CD4-positive, alpha-beta T cell treated with Interleukin-21 for 1 hour (primary cell): ENCODE results near the gene PCDHGA11.
"Not testable (repeated sequence)": the region's sequence is repeated elsewhere in the genome, so short reads cannot be mapped to it uniquely, and the experiment has no call there.

Experiments used
- DNase-seq: peaks from one replicate; pipeline ENCODE4 v3.0.0-alpha.2; 2020

The PCDHGA11 gene

GRCh38 chr5:141399555-141400258, 21.1 kb upstream of the PCDHGA11 start:
- no peak for DNase-seq

- DNase-seq: no peak
Observed at GRCh38 chr5:141402553-141403243, 18.2 kb upstream of the PCDHGA11 start, which contains the start of gene PCDHGA9. Gene PCDHGA9 (plus strand): TSS chr5:141402778. CDS start chr5:141402953, 175 bp downstream.

GRCh38 chr5:141403387-141403786, 17.5 kb upstream of the PCDHGA11 start:
- DNase-seq: no peak

DNA sequence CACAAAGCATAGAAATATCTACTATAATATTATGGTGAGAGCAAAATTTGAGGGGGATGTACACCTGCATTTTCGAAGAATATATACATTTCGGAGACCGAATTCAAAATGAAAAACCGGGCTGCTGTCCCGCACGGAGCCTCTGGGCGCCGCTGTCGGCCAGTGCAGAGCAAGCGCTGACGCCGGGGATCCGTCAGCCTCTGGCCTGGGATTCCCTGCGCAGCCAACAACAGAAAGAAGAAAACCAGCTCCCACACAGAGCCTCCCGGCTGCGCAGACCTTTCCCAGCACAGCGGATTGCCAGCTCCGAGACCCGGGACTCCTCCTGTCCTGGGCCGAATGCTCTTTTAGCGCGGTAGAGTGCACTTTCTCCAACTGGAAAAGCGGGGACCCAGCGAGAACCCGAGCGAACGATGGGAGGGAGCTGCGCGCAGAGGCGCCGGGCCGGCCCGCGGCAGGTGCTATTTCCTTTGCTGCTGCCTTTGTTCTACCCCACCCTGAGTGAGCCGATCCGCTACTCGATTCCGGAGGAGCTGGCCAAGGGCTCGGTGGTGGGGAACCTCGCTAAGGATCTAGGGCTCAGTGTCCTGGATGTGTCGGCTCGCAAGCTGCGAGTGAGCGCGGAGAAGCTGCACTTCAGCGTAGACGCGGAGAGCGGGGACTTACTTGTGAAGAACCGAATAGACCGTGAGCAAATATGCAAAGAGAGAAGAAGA, 12.9 kb upstream of the PCDHGA11 start, which contains the start of gene PCDHGB6:
PCDHGB6 (plus strand) TSS at position 232 of the 716 bp plus-strand sequence; CDS start at position 414, 182 bp downstream.
- DNase-seq: peak; percentile 47

DNA sequence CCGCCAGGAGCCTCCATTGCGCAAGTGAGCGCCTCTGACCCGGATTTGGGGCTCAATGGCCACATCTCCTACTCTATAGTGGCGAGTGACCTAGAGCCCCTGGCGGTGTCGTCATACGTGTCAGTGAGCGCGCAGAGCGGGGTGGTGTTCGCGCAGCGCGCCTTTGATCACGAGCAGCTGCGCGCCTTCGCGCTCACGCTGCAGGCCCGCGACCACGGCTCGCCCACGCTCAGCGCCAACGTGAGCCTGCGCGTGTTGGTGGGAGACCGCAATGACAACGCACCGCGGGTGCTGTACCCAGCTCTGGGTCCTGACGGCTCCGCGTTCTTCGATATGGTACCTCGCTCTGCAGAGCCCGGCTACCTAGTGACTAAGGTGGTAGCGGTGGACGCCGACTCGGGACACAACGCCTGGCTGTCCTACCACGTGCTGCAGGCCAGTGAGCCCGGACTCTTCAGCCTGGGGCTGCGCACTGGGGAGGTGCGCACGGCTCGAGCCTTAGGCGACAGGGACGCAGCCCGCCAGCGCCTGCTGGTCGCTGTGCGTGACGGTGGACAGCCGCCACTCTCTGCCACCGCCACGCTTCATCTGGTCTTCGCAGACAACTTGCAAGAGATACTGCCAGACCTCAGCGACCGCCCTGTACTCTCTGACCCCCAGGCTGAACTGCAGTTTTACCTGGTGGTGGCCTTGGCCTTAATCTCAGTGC, 11.1 kb upstream of the PCDHGA11 start:
- no peak for DNase-seq

GRCh38 chr5:141411575-141411974, 9.3 kb upstream of the PCDHGA11 start:
- no peak for DNase-seq

DNA sequence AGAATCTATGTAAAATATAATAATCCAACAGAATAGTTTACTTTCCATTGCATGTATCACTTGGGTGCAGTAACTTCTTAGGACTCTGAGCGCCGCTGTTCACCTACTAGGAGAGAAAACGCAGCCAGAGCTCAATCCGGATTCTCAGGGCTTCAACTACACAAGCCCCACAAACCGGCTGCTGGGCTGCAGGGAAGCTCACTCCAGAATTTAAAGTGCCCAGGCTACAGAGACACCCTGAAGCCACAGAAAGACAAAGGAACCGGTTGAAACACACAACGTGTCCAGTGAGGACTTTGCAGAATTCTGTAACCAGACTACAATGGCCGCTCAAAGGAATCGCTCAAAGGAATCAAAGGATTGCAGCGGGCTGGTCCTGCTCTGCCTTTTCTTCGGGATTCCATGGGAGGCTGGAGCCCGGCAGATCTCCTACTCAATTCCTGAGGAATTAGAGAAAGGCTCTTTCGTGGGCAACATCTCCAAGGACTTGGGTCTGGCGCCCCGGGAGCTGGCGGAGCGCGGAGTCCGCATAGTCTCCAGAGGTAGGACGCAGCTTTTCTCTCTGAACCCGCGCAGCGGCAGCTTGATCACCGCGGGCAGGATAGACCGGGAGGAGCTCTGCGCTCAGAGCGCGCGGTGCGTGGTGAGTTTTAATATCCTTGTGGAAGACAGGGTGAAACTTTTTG, 7.9 kb upstream of the PCDHGA11 start, which contains the start of gene PCDHGA10:
PCDHGA10 (plus strand) TSS at position 134 of the 686 bp plus-strand sequence; CDS start at position 323, 189 bp downstream.
- DNase-seq: peak; percentile 63

- DNase-seq: no peak
Observed at GRCh38 chr5:141413540-141414069, 7.2 kb upstream of the PCDHGA11 start.

- DNase-seq: not testable (repeated sequence)
Observed at GRCh38 chr5:141414548-141415274, 6.1 kb upstream of the PCDHGA11 start.

DNA sequence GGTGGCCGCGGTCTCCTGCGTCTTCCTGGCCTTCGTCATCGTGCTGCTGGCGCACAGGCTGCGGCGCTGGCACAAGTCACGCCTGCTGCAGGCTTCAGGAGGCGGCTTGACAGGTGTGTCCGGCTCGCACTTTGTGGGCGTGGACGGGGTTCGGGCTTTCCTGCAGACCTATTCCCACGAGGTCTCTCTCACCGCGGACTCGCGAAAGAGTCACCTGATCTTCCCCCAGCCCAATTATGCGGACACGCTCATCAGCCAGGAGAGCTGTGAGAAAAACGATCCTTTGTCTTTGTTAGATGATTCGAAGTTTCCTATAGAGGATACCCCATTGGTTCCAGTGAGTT, 5.6 kb upstream of the PCDHGA11 start:
- not testable (repeated sequence) for DNase-seq

- DNase-seq: peak; percentile 49
Observed at GRCh38 chr5:141417494-141418172, 3.2 kb upstream of the PCDHGA11 start, which contains the start of gene PCDHGB7. Gene PCDHGB7 (plus strand): TSS chr5:141417677. CDS start chr5:141417860, 183 bp downstream.

DNA sequence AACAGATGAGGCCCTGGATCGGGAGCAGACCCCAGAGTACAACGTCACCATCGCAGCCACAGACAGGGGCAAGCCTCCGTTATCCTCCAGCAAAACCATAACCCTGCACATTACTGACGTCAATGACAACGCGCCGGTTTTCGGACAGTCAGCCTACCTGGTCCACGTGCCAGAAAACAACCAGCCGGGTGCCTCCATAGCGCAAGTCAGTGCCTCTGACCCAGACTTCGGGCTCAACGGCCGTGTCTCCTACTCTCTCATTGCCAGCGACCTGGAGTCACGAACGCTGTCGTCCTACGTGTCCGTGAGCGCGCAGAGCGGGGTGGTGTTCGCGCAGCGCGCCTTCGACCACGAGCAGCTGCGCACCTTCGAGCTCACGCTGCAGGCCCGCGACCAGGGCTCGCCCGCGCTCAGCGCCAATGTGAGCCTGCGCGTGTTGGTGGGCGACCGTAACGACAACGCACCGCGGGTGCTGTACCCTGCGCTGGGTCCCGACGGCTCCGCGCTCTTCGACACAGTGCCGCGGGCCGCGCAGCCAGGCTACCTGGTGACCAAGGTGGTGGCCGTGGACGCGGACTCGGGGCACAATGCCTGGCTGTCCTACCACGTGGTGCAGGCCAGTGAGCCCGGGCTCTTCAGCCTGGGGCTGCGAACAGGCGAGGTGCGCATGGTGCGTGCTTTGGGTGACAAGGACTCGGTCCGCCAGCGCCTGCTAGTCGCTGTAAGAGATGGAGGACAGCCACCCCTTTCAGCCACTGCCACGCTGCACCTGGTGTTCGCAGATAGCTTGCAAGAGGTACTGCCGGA, 1.6 kb upstream of the PCDHGA11 start:
- no peak for DNase-seq

GRCh38 chr5:141421489-141421855, 621 bp downstream of the PCDHGA11 start:
- DNase-seq: no peak

DNA sequence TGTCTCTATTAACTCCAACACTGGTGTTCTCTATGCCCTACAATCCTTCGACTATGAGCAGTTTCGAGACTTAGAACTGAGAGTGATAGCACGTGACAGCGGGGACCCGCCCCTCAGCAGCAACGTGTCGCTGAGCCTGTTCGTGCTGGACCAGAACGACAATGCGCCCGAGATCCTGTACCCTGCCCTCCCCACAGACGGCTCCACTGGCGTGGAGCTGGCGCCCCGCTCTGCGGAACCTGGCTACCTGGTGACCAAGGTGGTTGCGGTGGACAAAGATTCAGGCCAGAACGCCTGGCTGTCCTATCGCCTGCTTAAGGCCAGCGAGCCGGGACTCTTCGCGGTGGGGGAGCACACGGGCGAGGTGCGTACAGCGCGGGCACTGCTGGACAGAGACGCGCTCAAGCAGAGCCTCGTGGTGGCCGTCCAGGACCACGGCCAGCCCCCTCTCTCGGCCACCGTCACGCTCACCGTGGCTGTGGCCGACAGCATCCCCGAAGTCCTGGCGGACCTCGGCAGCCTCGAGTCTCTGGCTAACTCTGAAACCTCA, 2.0 kb downstream of the PCDHGA11 start:
- DNase-seq: no peak

DNA sequence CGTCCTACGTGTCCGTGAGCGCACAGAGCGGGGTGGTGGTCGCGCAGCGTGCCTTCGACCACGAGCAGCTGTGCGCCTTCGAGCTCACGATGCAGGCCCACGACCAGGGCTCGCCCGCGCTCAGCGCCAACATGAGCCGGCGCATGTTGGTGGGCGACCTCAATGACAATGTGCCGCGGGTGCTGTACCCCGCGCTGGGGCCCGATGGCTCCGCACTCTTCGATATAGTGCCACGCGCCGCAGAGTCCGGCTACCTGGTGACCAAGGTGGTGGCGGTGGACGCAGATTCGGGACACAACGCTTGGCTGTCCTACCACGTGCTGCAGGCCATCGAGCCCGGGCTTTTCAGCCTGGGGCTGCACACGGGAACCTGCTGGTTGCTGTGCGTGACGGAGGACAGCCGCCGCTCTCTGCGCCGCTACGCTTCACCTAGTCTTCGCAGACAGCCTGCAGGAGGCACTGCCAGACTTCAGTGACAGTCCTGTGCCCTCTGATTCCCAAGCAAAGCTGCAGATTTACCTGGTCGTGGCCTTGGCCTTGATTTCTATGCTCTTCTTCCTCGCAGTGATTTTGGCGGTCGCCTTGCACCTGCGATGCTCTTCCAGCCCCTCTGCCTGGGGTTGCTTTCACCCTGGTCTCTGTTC, 7.1 kb downstream of the PCDHGA11 start:
- DNase-seq: no peak

- no peak for DNase-seq
Observed at GRCh38 chr5:141430332-141431113, 9.7 kb downstream of the PCDHGA11 start, which contains the start of gene PCDHGA12. Gene PCDHGA12 (plus strand): TSS chr5:141430507. CDS start chr5:141430760, 253 bp downstream.

- no peak for DNase-seq
Observed at GRCh38 chr5:141431286-141431685, 10.4 kb downstream of the PCDHGA11 start.

- DNase-seq: not testable (repeated sequence)
Observed at GRCh38 chr5:141432308-141432707, 11.5 kb downstream of the PCDHGA11 start.
